Esophagus (tissue), 2 donors: ENCODE data around the gene ATP9B. TPM values are rescaled to one million over a fixed set of nuclear protein-coding genes. Genes with fewer than 3 reads are reported as not detected.

Source experiments
- H3K27ac ChIP-seq, 2 donors: one replicate each; pipeline ENCODE4 v1.5.1; 2013; ENCODE audit warnings: low read depth in 2 of 2, mild to moderate bottlenecking in 2 of 2, inconsistent platforms in 1 of 2, low read length in 1 of 2, moderate library complexity in 1 of 2
- H3K27me3 ChIP-seq, 2 donors: one replicate each; pipeline ENCODE4 v1.6.1; 2013; ENCODE audit warnings: low read length in 2 of 2, control low read depth in 1 of 2, mild to moderate bottlenecking in 1 of 2; ENCODE audit not compliant: insufficient read depth in 2 of 2, control insufficient read depth in 1 of 2
- H3K36me3 ChIP-seq, 2 donors: one replicate each; pipeline ENCODE4 v1.6.1; 2013; ENCODE audit warnings: low read length in 1 of 2; ENCODE audit not compliant: control insufficient read depth in 2 of 2, insufficient read depth in 2 of 2
- H3K4me1 ChIP-seq, 2 donors: one replicate each; pipeline ENCODE4 v1.6.1; 2013; ENCODE audit warnings: low read length in 1 of 2; ENCODE audit not compliant: control insufficient read depth in 2 of 2, insufficient read depth in 2 of 2
- H3K4me3 ChIP-seq, 2 donors: one replicate each; pipeline ENCODE4 v1.5.1; 2013; ENCODE audit warnings: low read length in 2 of 2, mild to moderate bottlenecking in 2 of 2, low read depth in 1 of 2, moderate library complexity in 1 of 2
- H3K9me3 ChIP-seq, 2 donors: one replicate each; pipeline ENCODE4 v1.6.1; 2013; ENCODE audit warnings: mild to moderate bottlenecking in 2 of 2, low read depth in 1 of 2, low read length in 1 of 2, moderate library complexity in 1 of 2; ENCODE audit not compliant: control insufficient read depth in 2 of 2, insufficient read depth in 1 of 2
- WGBS, 2 donors: extraction: QIAGEN DNeasy Blood & Tissue Kit; methylation state at CpG; one replicate each; pipeline ENCODE4 v1.1.7; 2013; 5-methylcytosine and 5-hydroxymethylcytosine counted together
- polyA plus RNA-seq, 2 donors: library from polyadenylated mRNA; stranded (reverse); fragments of 200-250 nt; gene quantifications; one replicate each; pipeline ENCODE4 v1.2.3, GENCODE V29; 2013
- donor health status: healthy with polysubstance abuse.
- donor health status: Bipolar disorder and iron deficiency.

Gene ATP9B
- polyA plus RNA-seq, 2 donors, result 9.6 to 10.5 TPM

DNA sequence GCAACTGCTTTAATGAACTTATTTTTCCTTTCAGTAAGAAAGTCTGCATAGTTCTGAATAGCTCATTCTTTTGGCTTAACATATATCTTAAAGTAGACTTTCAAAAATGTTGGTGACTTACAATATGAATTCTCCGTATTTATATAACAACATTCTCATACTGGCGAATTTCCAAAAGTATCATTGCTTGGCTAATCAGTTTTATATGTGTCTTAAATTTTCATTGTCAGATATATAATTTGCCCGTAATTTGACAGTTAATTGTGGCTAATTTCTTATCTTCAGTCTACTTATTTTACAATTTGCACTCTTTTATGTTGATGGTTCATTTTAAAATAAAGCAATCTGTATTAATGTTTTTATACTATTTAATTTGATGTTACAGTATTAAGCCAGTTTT, 144.9 kb downstream of the ATP9B start:
- WGBS, 2 donors, result 91 to 95% methylated on average over 3 of the region's 3 CpGs
- peaks cover 0 to 4% of the 10 kb centered on the region in 2 donors for H3K36me3 ChIP-seq
- no peaks in the 10 kb centered on the region for H3K9me3 ChIP-seq
- no peaks in the 10 kb centered on the region for H3K27me3 ChIP-seq
- H3K27ac ChIP-seq, result no peak overlapping the region
- H3K4me1 ChIP-seq, result no peaks in the 10 kb centered on the region
- H3K4me3 ChIP-seq, result no peak overlapping the region

- Histone ChIP-seq H3K9me3 (no peaks in the 10 kb centered on the region), H3K36me3 (peaks cover 0 to 7% of the 10 kb centered on the region in 2 donors), H3K4me1 (no peaks in the 10 kb centered on the region), H3K4me3 (no peak overlapping the region), H3K27ac (no peak overlapping the region), H3K27me3 (no peaks in the 10 kb centered on the region)
- WGBS, 2 donors, result 82 to 86% methylated on average over 6 of the region's 6 CpGs
Measured at GRCh38 chr18:79216176-79216575, 147.0 kb downstream of the ATP9B start.

- Histone ChIP-seq H3K27me3 (no peaks in the 10 kb centered on the region), H3K27ac (no peak overlapping the region), H3K4me1 (no peaks in the 10 kb centered on the region), H3K9me3 (no peaks in the 10 kb centered on the region), H3K4me3 (no peak overlapping the region), H3K36me3 (peaks cover 0 to 7% of the 10 kb centered on the region in 2 donors)
- WGBS, 2 donors, result 93 to 96% methylated on average over 19 of the region's 19 CpGs
Measured at GRCh38 chr18:79217979-79218604, 148.9 kb downstream of the ATP9B start.

GRCh38 chr18:79218605-79219190, 149.5 kb downstream of the ATP9B start:
- no peaks in the 10 kb centered on the region for H3K27me3 ChIP-seq
- no peak overlapping the region for H3K27ac ChIP-seq
- peaks cover 0 to 7% of the 10 kb centered on the region in 2 donors for H3K36me3 ChIP-seq
- 82 to 88% methylated on average over 10 of the region's 10 CpGs for WGBS, 2 donors
- no peaks in the 10 kb centered on the region for H3K4me1 ChIP-seq
- no peak overlapping the region for H3K4me3 ChIP-seq
- H3K9me3 ChIP-seq, result no peaks in the 10 kb centered on the region

GRCh38 chr18:79221136-79221535, 151.9 kb downstream of the ATP9B start:
- WGBS, 2 donors, result 92 to 93% methylated on average over 5 of the region's 5 CpGs
- Histone ChIP-seq H3K4me1 (peaks cover 0 to 2% of the 10 kb centered on the region in 2 donors), H3K27me3 (no peaks in the 10 kb centered on the region), H3K4me3 (no peak overlapping the region), H3K36me3 (peaks cover 0 to 10% of the 10 kb centered on the region in 2 donors), H3K9me3 (no peaks in the 10 kb centered on the region), H3K27ac (no peak overlapping the region)

DNA sequence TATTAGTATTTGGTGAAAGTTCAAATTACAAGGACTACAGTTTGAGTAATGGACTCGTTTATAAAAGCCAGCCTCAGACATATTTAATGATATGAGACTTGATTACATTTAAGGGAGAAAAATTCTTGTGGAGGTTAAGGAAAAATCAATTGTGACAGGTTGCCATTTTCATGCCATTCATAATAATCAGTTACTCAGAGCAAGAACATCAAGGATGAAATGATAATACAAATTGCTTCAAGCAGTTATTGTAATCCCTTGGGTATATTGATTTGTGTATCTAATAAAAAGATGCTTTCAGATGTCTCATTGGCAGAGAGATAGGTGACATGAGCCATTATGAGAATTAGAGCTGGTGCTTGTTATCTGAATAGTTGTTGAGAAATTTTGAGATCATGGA, 153.6 kb downstream of the ATP9B start:
- Histone ChIP-seq H3K4me1 (peaks cover 0 to 2% of the 10 kb centered on the region in 2 donors), H3K27me3 (no peaks in the 10 kb centered on the region), H3K4me3 (no peak overlapping the region), H3K9me3 (no peaks in the 10 kb centered on the region), H3K27ac (no peak overlapping the region), H3K36me3 (peaks cover 0 to 10% of the 10 kb centered on the region in 2 donors)
- 72 to 89% methylated on average over 1 of the region's 1 CpG for WGBS, 2 donors

DNA sequence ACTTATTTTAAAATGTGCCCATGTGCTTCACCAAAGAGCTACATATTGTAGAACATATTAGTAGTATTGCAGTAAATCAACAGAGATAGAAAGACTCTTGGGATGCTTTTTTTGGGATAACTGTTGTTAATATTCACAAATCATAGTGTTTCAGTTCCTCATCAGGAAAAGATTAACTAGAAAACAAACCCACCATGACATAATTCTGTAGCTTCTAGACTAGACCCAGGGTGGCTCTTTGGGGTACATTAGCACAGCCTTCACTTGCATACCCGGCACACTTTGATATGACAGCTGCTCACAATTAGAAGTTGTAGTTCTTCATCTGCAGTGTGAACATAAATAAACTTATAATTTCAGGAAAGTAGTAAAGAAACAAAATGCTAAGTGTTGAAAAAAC, 154.2 kb downstream of the ATP9B start:
- WGBS, 2 donors, result 97 to 98% methylated on average over 1 of the region's 1 CpG
- Histone ChIP-seq H3K9me3 (no peaks in the 10 kb centered on the region), H3K4me3 (no peak overlapping the region), H3K27ac (no peak overlapping the region), H3K27me3 (no peaks in the 10 kb centered on the region), H3K4me1 (peaks cover 0 to 2% of the 10 kb centered on the region in 2 donors), H3K36me3 (peaks cover 0 to 6% of the 10 kb centered on the region in 2 donors)

DNA sequence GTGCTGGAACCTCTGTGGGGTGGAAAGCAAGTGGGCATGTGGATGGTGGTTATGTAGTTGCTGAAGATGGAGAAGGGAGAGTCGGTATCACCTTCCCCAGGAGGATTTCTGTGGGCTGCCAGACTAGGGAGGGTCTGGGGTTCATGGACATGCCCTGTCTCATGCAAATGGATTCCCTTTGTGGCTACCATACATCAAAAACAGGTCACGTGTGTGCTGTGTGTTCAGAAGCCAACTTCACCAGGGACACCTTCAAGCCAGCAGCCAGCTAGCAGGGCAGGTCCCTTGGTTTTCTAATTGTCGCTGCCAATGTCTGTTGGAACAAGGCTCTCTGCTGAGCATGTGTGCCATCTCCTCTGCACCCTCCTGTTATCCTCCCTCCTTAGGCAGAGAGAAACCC, 155.2 kb downstream of the ATP9B start:
- H3K4me1 ChIP-seq, result peaks cover 0 to 2% of the 10 kb centered on the region in 2 donors
- no peaks in the 10 kb centered on the region for H3K27me3 ChIP-seq
- WGBS, 2 donors, result 91 to 96% methylated on average over 3 of the region's 3 CpGs
- no peak overlapping the region for H3K27ac ChIP-seq
- peaks cover 0 to 6% of the 10 kb centered on the region in 2 donors for H3K36me3 ChIP-seq
- H3K9me3 ChIP-seq, result no peaks in the 10 kb centered on the region
- no peak overlapping the region for H3K4me3 ChIP-seq

DNA sequence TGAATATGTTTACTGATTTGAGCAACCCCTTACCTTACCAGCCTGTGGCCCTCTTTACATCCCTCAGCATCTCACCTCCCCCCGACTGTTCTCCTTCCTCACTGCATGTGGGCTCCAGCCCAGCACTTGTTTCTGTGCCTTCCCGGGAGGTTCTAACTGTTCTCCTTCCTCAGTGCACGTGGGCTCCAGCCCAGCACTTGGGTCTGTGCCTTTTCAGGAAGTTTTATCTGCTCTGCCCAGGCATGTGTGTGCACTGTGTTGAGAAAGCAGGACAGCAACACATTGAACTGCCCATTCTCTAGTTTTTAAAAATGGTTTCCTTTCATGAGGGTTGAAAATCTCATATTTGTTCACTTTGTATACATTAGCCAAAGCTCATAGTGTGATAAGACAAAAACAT, 158.4 kb downstream of the ATP9B start:
- peaks cover 0 to 3% of the 10 kb centered on the region in 2 donors for H3K36me3 ChIP-seq
- WGBS, 2 donors, result 59 to 60% methylated on average over 3 of the region's 3 CpGs
- peaks cover 0 to 2% of the 10 kb centered on the region in 2 donors for H3K4me1 ChIP-seq

DNA sequence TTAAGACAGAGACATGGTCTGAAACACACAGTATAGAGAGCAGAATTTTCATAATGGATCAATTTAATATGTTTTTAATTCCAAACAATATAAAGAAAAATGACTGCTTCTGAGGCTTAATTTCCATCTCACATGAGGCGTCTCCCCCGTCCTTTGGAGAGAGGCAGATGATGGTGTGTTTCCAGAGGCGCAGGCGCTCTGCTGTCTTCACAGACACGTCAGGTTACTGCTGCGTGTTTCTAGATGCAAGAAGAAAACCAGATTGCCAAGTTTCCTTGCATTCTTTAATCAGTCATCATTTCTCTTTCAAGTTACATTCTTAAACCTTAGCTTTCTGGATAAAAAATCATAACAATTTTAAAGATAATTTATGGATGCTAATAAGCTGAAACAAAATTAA, 160.2 kb downstream of the ATP9B start:
- 96 to 98% methylated on average over 6 of the region's 6 CpGs for whole genome bisulfite sequencing, 2 donors

More for the DNA sequence above, 158.4 kb downstream of the ATP9B start:
- Histone ChIP-seq H3K27me3 (no peaks in the 10 kb centered on the region), H3K27ac (no peak overlapping the region), H3K9me3 (no peaks in the 10 kb centered on the region), H3K4me3 (no peak overlapping the region)

More for the DNA sequence above, 160.2 kb downstream of the ATP9B start:
- Histone ChIP-seq H3K4me1 (peaks cover 0 to 2% of the 10 kb centered on the region in 2 donors), H3K36me3 (peaks cover 0 to 3% of the 10 kb centered on the region in 2 donors), H3K27me3 (no peaks in the 10 kb centered on the region), H3K4me3 (no peak overlapping the region), H3K27ac (no peak overlapping the region), H3K9me3 (no peaks in the 10 kb centered on the region)
